Measurements from ENCODE around the gene RBM28.

- TF ChIP-seq CTCF (IDR thresholded peaks at IDR 0.05 in 8 of 11, conservative IDR thresholded peaks at IDR 0.05 in 3 of 11), result no peak
- TF ChIP-seq POLR2A (IDR thresholded peaks at IDR 0.05), result no peak
- TF ChIP-seq POLR2AphosphoS5 (IDR thresholded peaks at IDR 0.05), result no peak
Measured at GRCh38 chr7:128335730-128336129, 8.0 kb downstream of the RBM28 start.
